ENCODE measurements around the gene GPC6.

Gene GPC6

DNA sequence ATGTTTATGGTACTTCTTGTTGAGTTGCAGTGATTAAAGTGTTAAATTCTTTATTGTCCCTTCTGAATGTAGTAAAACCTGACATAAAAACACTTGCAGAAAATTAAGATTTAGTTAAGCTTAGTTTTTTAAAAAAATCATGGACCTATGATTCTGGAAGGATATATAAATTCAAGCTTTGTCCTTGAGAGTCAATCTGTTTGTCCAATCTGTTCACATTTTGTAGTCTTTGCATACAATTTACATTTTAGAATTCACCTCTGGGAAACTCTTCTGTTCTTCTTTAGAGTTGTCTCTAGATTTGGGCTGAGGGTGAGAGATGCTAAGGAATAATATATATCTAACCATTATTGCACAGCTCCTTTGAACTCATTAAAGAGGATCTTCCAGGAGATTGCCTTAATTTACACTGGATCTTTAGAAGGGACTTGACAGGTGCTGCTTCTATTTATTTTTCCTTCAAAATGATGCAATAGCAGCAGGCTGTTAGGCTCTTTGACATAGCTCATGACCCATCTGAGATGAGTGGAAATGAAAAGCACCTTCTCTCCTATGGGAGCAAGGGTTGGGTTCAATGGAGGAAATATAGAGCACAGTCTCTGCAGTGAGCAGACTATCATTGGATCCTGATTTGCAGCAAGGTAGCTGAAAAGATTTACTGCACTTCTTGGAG, 433.9 kb downstream of the GPC6 start:
- Histone ChIP-seq H3K9me3 (ENCODE audit: severe bottlenecking) (no peaks in the 10 kb centered on the region), H3K36me3 (0 out of 2 replicates have a peak, but pooled peaks cover 5% of the 10 kb centered on the region), H3K4me3 (ENCODE audit: low read depth, low read length) (no peak overlapping the region), H3K27ac (no peak overlapping the region), H3K27me3 (ENCODE audit: insufficient read depth, low read depth, severe bottlenecking) (no peaks in the 10 kb centered on the region)
- no peak for TF ChIP-seq CTCF (IDR thresholded peaks at IDR 0.05; ENCODE audit: low read depth, low read length)
- DNase-seq, result no peak

DNA sequence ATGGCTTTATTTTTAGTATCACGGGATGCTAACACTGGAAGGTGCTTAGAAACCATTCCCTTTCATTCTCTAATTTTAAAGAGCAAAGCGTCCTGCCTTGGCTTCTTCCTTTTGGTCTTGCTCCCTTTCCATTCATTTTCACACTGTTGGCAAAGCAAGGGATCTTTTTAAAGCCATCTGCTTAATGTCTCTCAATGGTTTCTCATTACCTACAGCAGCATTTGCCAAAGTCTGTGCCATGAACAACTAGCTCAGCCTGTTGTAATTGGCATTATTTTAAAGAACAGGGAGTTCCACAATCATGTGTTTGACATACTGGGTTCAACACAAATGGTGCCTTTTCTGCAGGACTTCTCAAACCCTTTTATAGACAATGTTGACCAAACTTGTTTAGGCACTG, 444.3 kb downstream of the GPC6 start:
- Histone ChIP-seq H3K4me3 (ENCODE audit: low read depth, low read length) (no peak overlapping the region), H3K27ac (no peak overlapping the region), H3K27me3 (ENCODE audit: insufficient read depth, low read depth, severe bottlenecking) (no peaks in the 10 kb centered on the region), H3K36me3 (no peaks in the 10 kb centered on the region), H3K9me3 (ENCODE audit: severe bottlenecking) (no peaks in the 10 kb centered on the region)
- DNase-seq, result no peak
- no peak for TF ChIP-seq CTCF (IDR thresholded peaks at IDR 0.05; ENCODE audit: low read depth, low read length)

DNA sequence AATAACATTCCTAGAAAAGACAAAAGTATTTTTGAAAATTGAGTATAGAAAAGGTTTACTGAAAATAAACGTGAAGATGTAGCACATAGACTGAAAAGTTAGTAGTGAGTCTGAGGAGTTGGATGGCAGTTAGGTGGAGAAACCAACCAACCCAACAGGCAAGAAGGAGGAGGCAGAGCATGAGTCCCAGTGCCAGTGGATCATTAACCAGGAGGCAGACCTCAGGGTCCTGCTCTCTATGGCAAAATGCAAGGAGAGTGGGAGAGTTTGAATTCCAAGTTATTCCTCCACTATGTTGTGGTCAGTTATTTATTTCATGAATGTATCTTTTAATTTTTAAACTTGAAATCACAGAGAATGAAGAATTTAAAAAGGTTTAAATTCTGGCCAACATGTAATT, 446.4 kb downstream of the GPC6 start:
- H3K36me3 ChIP-seq, result no peaks in the 10 kb centered on the region
- H3K4me3 ChIP-seq (ENCODE audit: low read depth, low read length), result no peak overlapping the region
- no peaks in the 10 kb centered on the region for H3K9me3 ChIP-seq (ENCODE audit: severe bottlenecking)
- H3K27me3 ChIP-seq (ENCODE audit: insufficient read depth, low read depth, severe bottlenecking), result no peaks in the 10 kb centered on the region
- no peak overlapping the region for H3K27ac ChIP-seq
- no peak for DNase-seq
- TF ChIP-seq CTCF (IDR thresholded peaks at IDR 0.05; ENCODE audit: low read depth, low read length), result no peak

GRCh38 chr13:93673885-93674284, 447.3 kb downstream of the GPC6 start:
- DNase-seq, result no peak
- no peak for TF ChIP-seq CTCF (IDR thresholded peaks at IDR 0.05; ENCODE audit: low read depth, low read length)
- H3K9me3 ChIP-seq (ENCODE audit: severe bottlenecking), result no peaks in the 10 kb centered on the region
- no peaks in the 10 kb centered on the region for H3K27me3 ChIP-seq (ENCODE audit: insufficient read depth, low read depth, severe bottlenecking)
- no peak overlapping the region for H3K27ac ChIP-seq
- no peaks in the 10 kb centered on the region for H3K36me3 ChIP-seq
- H3K4me3 ChIP-seq (ENCODE audit: low read depth, low read length), result no peak overlapping the region

GRCh38 chr13:93674337-93674755, 447.7 kb downstream of the GPC6 start:
- no peak for TF ChIP-seq CTCF (IDR thresholded peaks at IDR 0.05; ENCODE audit: low read depth, low read length)
- Histone ChIP-seq H3K27ac (no peak overlapping the region), H3K9me3 (ENCODE audit: severe bottlenecking) (no peaks in the 10 kb centered on the region), H3K36me3 (no peaks in the 10 kb centered on the region), H3K4me3 (ENCODE audit: low read depth, low read length) (no peak overlapping the region), H3K27me3 (ENCODE audit: insufficient read depth, low read depth, severe bottlenecking) (no peaks in the 10 kb centered on the region)
- DNase-seq, result no peak

- no peaks in the 10 kb centered on the region for H3K36me3 ChIP-seq
- H3K27me3 ChIP-seq (ENCODE audit: insufficient read depth, low read depth, severe bottlenecking), result no peaks in the 10 kb centered on the region
- no peak overlapping the region for H3K27ac ChIP-seq
- TF ChIP-seq CTCF (IDR thresholded peaks at IDR 0.05; ENCODE audit: low read depth, low read length), result no peak
- no peak for DNase-seq
- H3K4me3 ChIP-seq (ENCODE audit: low read depth, low read length), result no peak overlapping the region
- H3K9me3 ChIP-seq (ENCODE audit: severe bottlenecking), result no peaks in the 10 kb centered on the region
Observed at GRCh38 chr13:93680329-93680728, 453.7 kb downstream of the GPC6 start.
